Measurements from ENCODE around the gene NT5C3A.
"Not testable (repeated sequence)": the region's sequence is repeated elsewhere in the genome, so short reads cannot be mapped to it uniquely, and the experiment has no call there.

Gene NT5C3A

DNA sequence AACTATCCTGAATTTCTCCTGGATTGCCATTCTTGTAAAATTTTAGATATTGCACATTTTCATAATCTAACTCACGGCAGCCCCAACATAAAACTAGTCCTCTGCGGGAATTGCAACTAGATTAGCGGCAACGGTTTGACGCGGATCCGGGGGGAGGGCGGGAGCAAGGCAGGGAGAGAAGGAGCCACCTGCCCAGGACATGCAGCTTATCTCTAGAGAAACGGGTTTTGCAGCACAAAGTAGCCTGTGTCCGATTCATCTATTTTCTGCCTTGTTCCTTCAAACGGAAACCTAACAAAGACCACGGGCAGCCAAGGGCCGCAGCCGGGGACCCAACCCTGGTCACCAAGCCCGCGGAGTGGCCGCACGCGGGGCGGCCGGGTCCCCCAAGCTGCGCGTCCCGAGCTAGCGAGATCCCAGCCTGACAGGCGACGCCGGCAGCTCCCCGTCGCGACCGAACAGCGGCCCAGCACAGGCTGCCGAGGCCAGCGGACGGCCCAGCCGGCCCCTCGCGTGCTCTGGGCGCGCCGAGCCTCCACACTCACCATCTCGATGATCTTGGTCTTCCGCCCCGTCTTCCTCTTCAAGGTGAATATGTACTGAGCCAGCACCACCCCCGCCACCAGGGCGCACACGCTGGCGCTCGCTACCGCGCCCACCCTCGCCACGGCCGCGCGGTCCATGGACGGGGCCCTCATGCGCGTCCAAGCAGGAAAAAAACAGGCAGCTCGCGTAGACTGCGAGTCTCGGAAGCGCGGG is at the start of gene NT5C3A:
Gene NT5C3A, minus strand, starts transcription at position 754 of the 759 bp plus-strand sequence. Its CDS starts 71 bp downstream, at position 683.
- peak; percentile 48 for DNase-seq (ENCODE audit: low spot score)

GRCh38 chr7:33111614-33112013 is 49.0 kb upstream of the NT5C3A start:
- DNase-seq (ENCODE audit: low spot score), result no peak

GRCh38 chr7:33109758-33110238 is 47.2 kb upstream of the NT5C3A start:
- no peak for DNase-seq (ENCODE audit: low spot score)

GRCh38 chr7:33109005-33109757 is 46.6 kb upstream of the NT5C3A start, which contains the start of gene RP9:
Gene RP9, minus strand, starts transcription at chr7:33109404. Its CDS starts 32 bp downstream, at chr7:33109372.
- peak; percentile 71 for DNase-seq (ENCODE audit: low spot score)

GRCh38 chr7:33108554-33109004 is 46.0 kb upstream of the NT5C3A start:
- peak; percentile 23 for DNase-seq (ENCODE audit: low spot score)

GRCh38 chr7:33107136-33108066 is 44.8 kb upstream of the NT5C3A start:
- peak; percentile 43 for DNase-seq (ENCODE audit: low spot score)

DNA sequence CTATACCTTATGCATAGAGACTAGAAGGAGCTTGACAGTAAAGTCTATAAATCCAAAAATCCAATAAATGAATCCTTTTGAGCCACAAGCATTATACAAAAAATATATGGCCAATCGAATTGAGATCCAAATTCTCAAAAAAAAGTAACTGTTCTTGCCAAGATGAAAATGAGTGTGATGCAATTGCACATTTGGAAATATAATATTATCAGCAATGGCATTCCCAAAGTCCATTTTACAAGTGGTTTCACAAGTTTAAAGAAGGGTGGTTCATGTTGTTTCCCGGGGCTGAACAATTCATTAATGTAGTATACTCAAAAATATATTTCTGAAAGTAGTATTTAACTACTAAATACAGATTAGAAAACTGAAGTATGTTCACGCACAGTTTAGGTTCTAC is 39.3 kb upstream of the NT5C3A start:
- no peak for DNase-seq (ENCODE audit: low spot score)

DNA sequence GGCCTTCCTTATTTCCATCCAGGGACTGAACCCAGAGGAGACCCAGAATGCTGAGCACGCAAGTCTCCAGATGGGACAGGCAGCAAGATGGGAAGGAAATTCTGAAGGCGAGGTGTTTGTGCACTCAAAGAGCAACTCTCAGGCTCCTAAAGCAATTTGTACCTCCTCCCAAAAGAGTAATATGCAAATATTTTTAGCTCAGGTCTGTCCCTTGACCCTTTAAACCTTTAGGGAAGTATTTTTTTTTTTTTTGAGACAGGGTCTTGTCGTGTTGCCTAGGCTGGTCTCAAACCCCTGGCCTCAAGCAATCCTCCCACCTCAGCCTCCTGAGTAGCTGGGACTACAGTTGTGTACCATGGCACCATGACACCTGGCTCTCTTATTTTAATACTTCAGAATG is 38.2 kb upstream of the NT5C3A start:
- DNase-seq (ENCODE audit: low spot score), result no peak

DNA sequence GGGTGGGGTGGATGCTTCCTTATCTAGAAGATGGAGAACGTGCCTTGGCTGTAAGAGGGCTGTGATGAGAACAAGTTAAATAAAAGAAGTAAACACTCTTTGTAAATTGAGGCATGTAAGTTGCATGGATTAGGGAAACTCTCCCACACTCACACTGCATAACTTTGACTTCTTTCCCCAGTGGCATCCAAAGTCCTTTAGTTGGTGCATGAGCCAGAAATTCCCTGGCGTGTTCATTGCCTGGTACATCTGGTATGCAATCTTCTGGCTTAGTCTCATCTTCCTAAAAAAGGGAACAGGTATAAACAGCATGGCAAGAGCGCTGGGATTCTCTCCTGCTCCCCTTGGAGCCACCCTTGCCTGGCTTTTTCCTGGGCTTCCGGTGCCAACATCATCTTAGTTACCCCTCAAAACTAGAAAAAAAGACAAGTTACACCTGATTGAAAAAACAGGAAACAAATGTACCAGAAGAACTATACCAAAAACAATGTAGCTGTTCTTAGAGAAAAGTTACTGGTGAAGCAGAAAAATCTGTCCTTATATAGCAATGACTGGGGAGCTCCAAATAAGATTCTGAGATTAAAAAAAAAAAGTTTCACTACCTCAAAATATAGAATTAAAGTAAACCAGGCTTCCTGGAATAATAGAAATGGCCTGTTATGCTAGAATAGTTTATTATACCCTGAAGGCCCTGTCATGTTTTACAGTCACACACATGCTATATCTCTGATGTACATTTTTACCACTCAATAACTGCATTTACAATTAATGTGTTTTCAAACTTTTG is 36.8 kb upstream of the NT5C3A start:
- no peak for DNase-seq (ENCODE audit: low spot score)

DNA sequence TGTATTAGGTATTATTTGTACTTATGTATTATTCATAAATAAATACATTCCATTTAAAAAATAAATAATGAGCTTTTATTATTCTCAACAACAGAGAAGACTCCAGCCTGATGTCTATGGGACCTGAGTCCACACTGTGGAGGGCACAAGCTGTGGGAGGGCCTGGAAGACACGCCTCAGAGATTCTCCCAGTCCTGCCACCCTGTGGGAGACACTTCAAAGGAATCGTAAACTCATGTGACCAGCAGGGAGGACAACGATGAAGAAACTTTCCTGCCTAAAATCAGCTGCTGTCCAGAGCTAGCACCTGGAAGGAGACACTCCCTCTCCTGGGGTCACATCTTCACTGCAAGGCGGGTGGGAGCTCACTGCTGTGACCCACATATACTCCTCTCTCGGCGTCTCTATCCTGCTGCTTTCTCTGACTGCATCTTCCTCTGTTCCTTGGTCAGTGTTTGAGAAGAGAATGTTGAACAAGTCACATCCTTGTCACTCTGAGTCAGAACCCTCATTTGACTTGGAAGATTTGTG is 32.2 kb upstream of the NT5C3A start:
- not testable (repeated sequence) for DNase-seq (ENCODE audit: low spot score)

DNA sequence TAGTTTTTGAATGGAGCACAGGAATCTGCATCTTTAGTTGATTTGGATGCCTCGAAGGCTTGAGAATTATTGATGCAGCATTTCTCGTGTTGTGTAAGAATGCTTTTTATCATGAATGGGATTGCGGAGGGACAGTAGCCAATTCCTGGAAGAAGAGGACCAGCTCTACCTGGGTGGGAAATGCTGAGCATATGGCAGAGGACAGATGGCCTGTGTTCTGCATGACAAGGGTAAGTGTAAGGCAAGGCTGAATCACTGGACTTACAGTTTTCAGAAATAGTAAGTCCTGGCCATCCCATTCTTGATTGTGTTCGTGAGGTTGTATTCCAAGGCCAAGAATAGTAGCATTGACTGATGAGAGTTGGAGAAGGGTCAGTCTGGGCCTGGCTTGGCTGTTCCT is 30.7 kb upstream of the NT5C3A start:
- no peak for DNase-seq (ENCODE audit: low spot score)

- no peak for DNase-seq (ENCODE audit: low spot score)
These were observed 29.1 kb upstream of the NT5C3A start for GRCh38 chr7:33091641-33092191.

DNA sequence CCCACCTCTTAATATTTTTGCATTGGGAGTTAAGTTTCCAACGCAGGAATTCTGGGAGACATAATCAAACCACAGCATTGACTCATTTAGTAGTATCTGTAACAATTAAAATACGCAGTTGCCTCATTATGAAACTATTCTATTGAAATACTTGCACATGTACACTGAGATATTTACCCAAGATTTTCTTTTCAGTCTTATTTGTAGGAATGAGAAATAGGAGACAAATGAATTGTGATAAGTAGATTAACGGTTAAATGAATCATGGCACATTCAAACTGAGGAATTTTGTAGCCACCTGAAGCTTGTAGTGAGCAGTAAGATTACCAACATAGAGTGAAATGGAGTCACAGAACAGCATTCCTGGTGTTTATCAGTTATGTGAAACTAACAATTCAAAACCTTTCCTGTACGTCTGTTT is 28.5 kb upstream of the NT5C3A start:
- no peak for DNase-seq (ENCODE audit: low spot score)

DNA sequence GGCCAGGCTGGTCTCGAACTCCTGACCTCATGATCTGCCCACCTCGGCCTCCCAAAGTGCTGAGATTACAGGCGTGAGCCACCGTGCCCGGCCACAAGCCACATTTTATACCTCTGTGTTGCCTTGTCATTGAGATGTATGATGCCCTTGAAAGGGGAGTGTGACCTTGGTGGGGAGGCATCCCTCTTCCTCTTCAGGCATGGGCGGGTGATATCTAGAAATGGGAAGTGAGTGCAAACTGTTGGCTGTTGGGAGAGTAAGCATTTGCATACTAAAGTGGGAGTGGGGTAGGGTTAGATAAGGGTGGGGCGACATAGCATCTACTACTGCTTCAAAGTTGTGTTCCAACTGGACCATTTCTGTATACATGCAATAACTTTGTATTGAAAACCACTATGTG is 26.6 kb upstream of the NT5C3A start:
- DNase-seq (ENCODE audit: low spot score), result no peak

- DNase-seq (ENCODE audit: low spot score), result no peak
These were observed 25.3 kb upstream of the NT5C3A start for GRCh38 chr7:33087858-33088257.

GRCh38 chr7:33087356-33087755 is 24.8 kb upstream of the NT5C3A start:
- DNase-seq (ENCODE audit: low spot score), result no peak

DNA sequence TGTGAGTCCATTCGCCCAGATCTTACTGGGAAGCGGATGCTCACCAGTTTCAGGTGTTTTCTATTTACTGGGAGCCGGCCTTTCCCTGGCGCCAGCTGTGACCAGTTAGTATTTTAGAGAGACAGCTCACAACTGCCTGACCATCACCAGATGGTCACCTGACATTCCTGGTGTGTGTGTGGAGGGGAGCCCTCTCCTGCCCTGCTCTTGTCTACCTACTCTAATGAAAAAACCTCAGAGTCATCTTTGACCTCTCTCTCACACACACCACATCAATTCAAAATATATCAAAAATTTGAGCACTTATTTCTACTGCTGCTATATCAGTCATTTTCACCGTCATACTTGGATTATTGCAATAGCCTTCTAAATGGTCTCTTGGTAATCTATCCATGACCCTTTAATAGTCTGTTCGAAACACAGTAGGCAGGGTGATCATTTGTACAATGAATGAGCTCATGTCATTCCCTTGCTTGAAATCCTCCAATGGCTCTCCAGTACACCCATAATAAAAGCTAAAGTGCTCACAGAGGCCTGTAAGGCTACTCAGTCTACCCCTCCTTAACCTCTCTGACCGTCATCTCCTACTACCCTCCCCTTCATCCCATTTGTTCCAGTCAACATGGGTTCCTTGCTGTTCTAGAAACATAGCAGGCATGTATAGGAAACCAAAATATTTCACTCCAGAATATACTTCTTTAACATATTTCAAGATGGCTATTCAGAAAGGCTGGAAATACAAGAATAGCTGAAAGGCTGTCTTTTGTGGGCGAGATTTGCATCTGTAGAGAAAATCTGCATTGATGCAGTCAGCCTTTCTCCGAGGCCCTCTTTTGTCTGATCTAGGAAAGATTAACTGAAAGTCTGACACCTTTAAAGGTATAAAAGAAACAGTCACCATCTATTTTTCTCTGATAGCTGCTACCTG is 17.5 kb upstream of the NT5C3A start:
- DNase-seq (ENCODE audit: low spot score), result no peak

DNA sequence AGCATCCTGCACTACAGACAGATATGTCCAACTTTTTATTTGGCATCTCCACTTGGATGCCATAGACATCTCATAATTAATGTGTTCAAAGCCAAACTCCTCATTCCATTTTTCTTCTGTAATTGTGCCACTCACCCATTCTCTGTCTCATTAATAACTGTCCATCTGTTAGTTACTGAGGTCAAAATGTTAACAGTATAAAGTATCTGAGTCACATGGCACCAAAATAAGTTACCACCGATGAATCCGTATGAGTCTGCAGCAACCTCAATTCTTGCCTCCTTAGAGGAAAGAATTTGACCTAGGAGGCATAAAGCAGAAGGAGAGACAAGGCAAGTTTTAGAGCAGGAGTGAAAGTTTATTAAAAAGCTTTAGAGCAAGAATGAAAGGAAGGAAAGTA is 16.5 kb upstream of the NT5C3A start:
- no peak for DNase-seq (ENCODE audit: low spot score)

GRCh38 chr7:33076737-33077136 is 14.2 kb upstream of the NT5C3A start:
- no peak for DNase-seq (ENCODE audit: low spot score)

All from hematopoietic multipotent progenitor cell treated with erythropoietin and hydrocortisone succinate and interleukin-3 and kit ligand, for 15 days (in vitro differentiated cells).